Kidney (tissue), 14 donors: ENCODE results near the gene SCN3A. TPM values are rescaled to one million over a fixed set of nuclear protein-coding genes. Genes with fewer than 3 reads are reported as not detected.

Source experiments
- DNase-seq, 5 donors: peaks; one replicate each; pipeline ENCODE4 v3.0.0-alpha.2; 2013 to 2020
- FAIRE-seq: peaks from 2 replicates; lab custom pipeline; 2012; peaks lifted over from hg19 to GRCh38; lab: Jason Lieb, UNC
- H3K27ac ChIP-seq, 2 donors: one replicate each; pipeline ENCODE4 v1.7.0; 2013; ENCODE audit warnings: low read depth in 2 of 2, low read length in 2 of 2, inconsistent platforms in 1 of 2
- H3K27me3 ChIP-seq: one replicate; pipeline ENCODE4 v1.7.1; 2013; ENCODE audit warnings: low read length, inconsistent platforms; ENCODE audit not compliant: control insufficient read depth, insufficient read depth
- H3K36me3 ChIP-seq, 3 donors: one replicate each; pipeline versions ENCODE4 v1.7.0 to v1.7.1; 2013; ENCODE audit warnings: low read length in 3 of 3, control low read depth in 1 of 3, inconsistent platforms in 1 of 3; ENCODE audit not compliant: insufficient read depth in 3 of 3, control insufficient read depth in 2 of 3
- H3K4me1 ChIP-seq, 3 donors: one replicate each; pipeline versions ENCODE4 v1.7.0 to v1.7.1; 2013; ENCODE audit warnings: low read length in 3 of 3, inconsistent platforms in 1 of 3, low read depth in 1 of 3; ENCODE audit not compliant: control insufficient read depth in 2 of 3, insufficient read depth in 2 of 3
- H3K4me3 ChIP-seq, 3 donors: one replicate each; pipeline versions ENCODE4 v1.7.0 to v1.8.1; 2013; ENCODE audit warnings: low read length in 3 of 3, control low read depth in 1 of 3, inconsistent platforms in 1 of 3
- H3K9ac ChIP-seq, 3 donors: one replicate each; pipeline versions ENCODE4 v1.7.0 to v1.7.1; 2013; ENCODE audit warnings: low read length in 3 of 3, control low read depth in 1 of 3, inconsistent platforms in 1 of 3
- H3K9me3 ChIP-seq, 3 donors: one replicate each; pipeline versions ENCODE4 v1.7.0 to v1.7.1; 2013; ENCODE audit warnings: low read length in 3 of 3, control low read depth in 1 of 3, inconsistent platforms in 1 of 3; ENCODE audit not compliant: control insufficient read depth in 2 of 3, insufficient read depth in 1 of 3
- CTCF ChIP-seq: IDR thresholded peaks from 3 replicates; pipeline ENCODE4 v1.5.1; 2012; ENCODE audit warnings: mild to moderate bottlenecking, moderate library complexity, borderline replicate concordance; ENCODE audit not compliant: insufficient read depth; ENCODE audit errors: extremely low read depth
- intact Hi-C: fragments of 100-400 bp; cut with DNase I; formaldehyde crosslinking; loops from one replicate; pipeline ENCODE4 v1.11.1; 2022
- polyA plus RNA-seq: library from polyadenylated mRNA; stranded (reverse); fragments of 350-450 nt; fragmentation: Illumina TruSeq; extraction: RNeasy Lipid Tissue Mini Kit (QIAGEN cat#74804); gene quantifications from one replicate; pipeline ENCODE4 v1.2.3, GENCODE V29; 2014; ENCODE audit warnings: low read depth, low replicate concordance; ENCODE audit not compliant: insufficient read depth
- total RNA-seq: library from RNA; stranded (reverse); fragmentation: NEBNext Ultra II Directional; extraction: Animal tissue kit (Norgen Biotek cat#: 25700); gene quantifications from one replicate; pipeline ENCODE4 v1.2.1, GENCODE V29; 2021
- donor health status: control.
- donor health status: control.
- donor health status: control.
- donor health status: control.
- donor health status: control.
- donor health status: DM: yes; HTN: yes; CAD: no.
- donor health status: Normal renal cell carcinoma (clear cell type).

SCN3A gene
- total and polyA plus RNA-seq, 2 donors from 2014 or later = 0.11 to 6.3 TPM

GRCh38 chr2:165149439-165149838, 54.4 kb downstream of the SCN3A start:
- H3K9ac ChIP-seq = no peak overlapping the region
- FAIRE-seq (no peak), DNase-seq (no peak)
- no peaks in the 10 kb centered on the region for H3K36me3 ChIP-seq
- H3K4me1 ChIP-seq = no peaks in the 10 kb centered on the region
- intact Hi-C loops = no loop called here
- H3K27ac ChIP-seq = no peak overlapping the region
- TF ChIP-seq CTCF = no peak
- no peaks in the 10 kb centered on the region for H3K27me3 ChIP-seq
- no peak overlapping the region for H3K4me3 ChIP-seq
- H3K9me3 ChIP-seq = no peaks in the 10 kb centered on the region

DNA sequence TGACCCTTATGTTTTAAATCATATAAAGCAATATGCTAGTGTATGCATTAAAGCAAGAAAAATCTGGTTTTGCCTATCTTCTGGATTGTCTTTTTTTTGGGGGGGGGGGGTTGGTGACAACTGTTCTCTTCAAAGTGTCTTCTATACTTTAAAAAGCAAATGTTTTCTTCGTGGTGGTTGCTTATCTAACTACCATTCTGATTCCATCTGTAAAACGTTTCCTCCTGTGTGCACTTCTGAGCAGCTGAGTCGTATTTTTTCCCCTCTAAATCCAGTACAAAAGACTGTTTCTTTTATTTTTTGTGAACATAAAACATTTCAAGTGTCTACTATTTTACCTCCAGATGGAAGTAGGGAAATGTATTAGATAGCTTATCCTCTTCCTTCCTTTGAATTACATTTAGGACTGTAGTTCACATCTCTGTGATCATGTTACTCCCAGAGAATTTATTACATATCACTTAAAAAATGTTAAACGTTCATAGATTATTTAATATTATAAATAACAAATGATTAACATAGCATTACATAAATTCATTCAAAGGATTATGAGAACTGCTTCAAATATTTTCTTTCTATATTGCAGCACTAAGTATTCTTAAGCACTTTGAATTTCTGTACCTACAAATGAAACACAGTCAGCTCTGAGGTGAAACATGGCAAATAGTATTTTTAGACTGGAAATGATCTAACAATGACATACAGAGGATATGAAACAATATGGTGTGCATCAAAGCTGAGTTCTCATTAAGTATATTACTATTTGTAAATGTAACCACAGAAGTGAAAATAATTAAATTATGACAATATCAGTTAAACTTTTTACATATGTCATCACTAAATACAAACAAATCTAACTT, 56.4 kb downstream of the SCN3A start:
- no peak overlapping the region for H3K4me3 ChIP-seq
- DNase-seq (no peak), FAIRE-seq (peak; percentile 25)
- no peaks in the 10 kb centered on the region for H3K9me3 ChIP-seq
- no peaks in the 10 kb centered on the region for H3K36me3 ChIP-seq
- H3K27ac ChIP-seq = no peak overlapping the region
- H3K4me1 ChIP-seq = no peaks in the 10 kb centered on the region
- H3K27me3 ChIP-seq = no peaks in the 10 kb centered on the region
- intact Hi-C loops = no loop called here
- no peak overlapping the region for H3K9ac ChIP-seq
- TF ChIP-seq CTCF = no peak

GRCh38 chr2:165144315-165144714, 59.5 kb downstream of the SCN3A start:
- no peak for FAIRE-seq
- intact Hi-C loops = no loop called here
- Histone ChIP-seq H3K4me3 (no peak overlapping the region), H3K27ac (no peak overlapping the region), H3K4me1 (no peaks in the 10 kb centered on the region), H3K36me3 (no peaks in the 10 kb centered on the region), H3K9ac (no peak overlapping the region), H3K27me3 (no peaks in the 10 kb centered on the region), H3K9me3 (no peaks in the 10 kb centered on the region)
- no peak for TF ChIP-seq CTCF
- DNase-seq = no peak
